ENCODE results near the gene FAM221B. TPM values are rescaled to one million over a fixed set of nuclear protein-coding genes. Genes with fewer than 3 reads are reported as not detected.

The FAM221B gene, protein sequence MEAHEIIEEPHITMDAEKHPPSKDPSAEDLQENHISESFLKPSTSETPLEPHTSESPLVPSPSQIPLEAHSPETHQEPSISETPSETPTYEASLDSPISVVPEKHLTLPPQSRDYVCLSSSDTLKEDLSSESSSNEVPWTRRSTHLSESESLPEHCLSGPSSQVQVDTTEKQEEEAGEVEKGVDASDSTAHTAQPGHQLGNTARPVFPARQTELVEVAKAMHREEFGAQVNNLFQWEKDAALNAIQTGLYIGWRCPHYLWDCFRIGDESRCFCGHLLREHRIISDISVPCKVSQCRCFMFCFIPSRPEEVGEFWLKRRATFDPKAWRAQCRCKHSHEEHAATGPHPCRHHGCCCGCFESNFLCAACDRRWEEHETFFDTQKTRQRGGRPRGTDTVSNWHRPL
- total RNA-seq, result not detected
- long read RNA-seq, result 0 reads

DNA sequence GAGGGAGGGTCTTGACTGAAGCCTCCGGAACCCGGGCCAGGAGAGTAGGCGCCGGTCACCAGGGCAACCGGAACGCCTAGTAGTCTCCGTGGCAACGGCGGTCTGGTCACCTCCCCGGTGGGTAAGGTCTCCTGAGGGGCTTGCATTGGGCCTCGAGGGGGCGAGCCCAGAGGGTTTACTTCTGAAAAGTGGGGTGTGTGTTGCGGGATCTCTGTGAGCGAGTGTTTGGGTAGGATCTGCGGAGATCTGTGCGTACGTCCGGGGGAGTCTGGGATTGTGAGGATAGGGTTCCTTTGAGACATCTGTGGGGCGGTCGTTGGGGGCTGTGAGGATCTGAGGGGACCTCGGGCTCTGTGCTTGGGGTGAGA lies at the start of gene FAM221B:
Gene FAM221B, minus strand, starts transcription at position 17 of the 368 bp plus-strand sequence. CDS start 2,571 bp downstream, outside the sequence.
- Histone ChIP-seq H3K4me1 (peaks cover 0 to 22% (median 0%) of the 10 kb centered on the region in 4 donors), H3K27me3 (no peaks in the 10 kb centered on the region), H3K9me3 (no peaks in the 10 kb centered on the region), H3K4me3 (peak within 1 kb of the TSS; percentile 62 to 88 (median 75)), H3K27ac (peak within 1 kb of the TSS; percentile 81 to 87 (median 82)), H3K36me3 (no peaks in the 10 kb centered on the region)
- intact Hi-C loops (cut with DNase I), result loop anchor here in 1 of 2 donors (10.0 kb wide), 1 partner anchor 56 kb away; no protein-coding TSS in a partner anchor
- TF ChIP-seq, protein P1, sequence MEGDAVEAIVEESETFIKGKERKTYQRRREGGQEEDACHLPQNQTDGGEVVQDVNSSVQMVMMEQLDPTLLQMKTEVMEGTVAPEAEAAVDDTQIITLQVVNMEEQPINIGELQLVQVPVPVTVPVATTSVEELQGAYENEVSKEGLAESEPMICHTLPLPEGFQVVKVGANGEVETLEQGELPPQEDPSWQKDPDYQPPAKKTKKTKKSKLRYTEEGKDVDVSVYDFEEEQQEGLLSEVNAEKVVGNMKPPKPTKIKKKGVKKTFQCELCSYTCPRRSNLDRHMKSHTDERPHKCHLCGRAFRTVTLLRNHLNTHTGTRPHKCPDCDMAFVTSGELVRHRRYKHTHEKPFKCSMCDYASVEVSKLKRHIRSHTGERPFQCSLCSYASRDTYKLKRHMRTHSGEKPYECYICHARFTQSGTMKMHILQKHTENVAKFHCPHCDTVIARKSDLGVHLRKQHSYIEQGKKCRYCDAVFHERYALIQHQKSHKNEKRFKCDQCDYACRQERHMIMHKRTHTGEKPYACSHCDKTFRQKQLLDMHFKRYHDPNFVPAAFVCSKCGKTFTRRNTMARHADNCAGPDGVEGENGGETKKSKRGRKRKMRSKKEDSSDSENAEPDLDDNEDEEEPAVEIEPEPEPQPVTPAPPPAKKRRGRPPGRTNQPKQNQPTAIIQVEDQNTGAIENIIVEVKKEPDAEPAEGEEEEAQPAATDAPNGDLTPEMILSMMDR (IDR thresholded peaks at IDR 0.05), result no peak
- TF ChIP-seq POLR2A (IDR thresholded peaks at IDR 0.05), result no peak
- DNase-seq, result peak in 1 of 3 donors; percentile 38
- ATAC-seq, result peak in 2 of 4 donors; percentile 2 to 4
- 2% methylated on average over 20 of the region's 21 CpGs for WGBS (ENCODE audit: insufficient coverage, low coverage, low lambda C conversion rate, missing lambda C conversion rate)

DNA sequence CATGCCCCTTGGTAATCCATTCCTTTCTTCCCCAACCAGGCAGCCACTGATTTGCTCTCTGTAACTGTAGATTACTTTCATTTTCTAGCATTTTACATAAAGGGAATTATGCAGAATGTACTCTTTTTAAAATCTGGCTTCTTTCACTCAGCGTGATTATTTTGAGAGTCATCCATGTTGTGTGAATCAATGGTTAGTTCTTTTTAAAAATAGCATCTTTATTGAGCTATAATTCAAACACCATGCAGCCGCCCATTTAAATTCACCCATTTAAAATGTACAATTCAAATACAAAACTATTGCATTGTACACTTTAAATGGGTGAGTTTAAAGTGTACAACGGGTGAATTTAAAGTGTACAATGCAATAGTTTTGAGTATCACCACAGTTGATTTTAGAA lies 44.0 kb upstream of the FAM221B start:
- Histone ChIP-seq H3K9me3 (no peaks in the 10 kb centered on the region), H3K4me3 (no peak overlapping the region), H3K36me3 (no peaks in the 10 kb centered on the region), H3K27ac (no peak overlapping the region), H3K27me3 (no peaks in the 10 kb centered on the region), H3K4me1 (no peaks in the 10 kb centered on the region)
- intact Hi-C loops (cut with DNase I), result no loop called here
- TF ChIP-seq, protein P1 (IDR thresholded peaks at IDR 0.05), result no peak
- no peak for TF ChIP-seq POLR2A (IDR thresholded peaks at IDR 0.05)
- 43% methylated on average over 3 of the region's 3 CpGs for WGBS (ENCODE audit: insufficient coverage, low coverage, low lambda C conversion rate, missing lambda C conversion rate)
- DNase-seq (no peak), ATAC-seq (no peak)

DNA sequence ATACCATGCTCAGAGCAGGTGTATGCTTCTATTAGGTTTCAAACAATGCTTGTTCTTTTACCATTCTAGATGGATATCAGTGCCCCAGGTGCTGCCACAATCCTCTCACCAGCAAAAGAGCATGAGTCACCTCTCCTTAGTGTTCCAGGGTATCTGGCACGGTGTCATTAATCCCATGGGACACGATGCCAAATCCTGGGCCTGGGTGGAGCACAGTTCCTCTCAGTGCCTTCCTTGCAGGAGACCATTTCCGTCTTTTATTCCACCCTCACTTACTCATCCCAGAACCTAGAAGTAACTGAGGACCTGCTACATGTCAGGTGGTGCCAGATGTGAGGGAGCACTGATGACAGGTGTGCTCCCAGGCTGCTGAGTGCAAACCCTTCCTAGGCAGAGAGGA lies 43.0 kb upstream of the FAM221B start:
- intact Hi-C loops (cut with DNase I), result no loop called here
- no peak for ATAC-seq

DNA sequence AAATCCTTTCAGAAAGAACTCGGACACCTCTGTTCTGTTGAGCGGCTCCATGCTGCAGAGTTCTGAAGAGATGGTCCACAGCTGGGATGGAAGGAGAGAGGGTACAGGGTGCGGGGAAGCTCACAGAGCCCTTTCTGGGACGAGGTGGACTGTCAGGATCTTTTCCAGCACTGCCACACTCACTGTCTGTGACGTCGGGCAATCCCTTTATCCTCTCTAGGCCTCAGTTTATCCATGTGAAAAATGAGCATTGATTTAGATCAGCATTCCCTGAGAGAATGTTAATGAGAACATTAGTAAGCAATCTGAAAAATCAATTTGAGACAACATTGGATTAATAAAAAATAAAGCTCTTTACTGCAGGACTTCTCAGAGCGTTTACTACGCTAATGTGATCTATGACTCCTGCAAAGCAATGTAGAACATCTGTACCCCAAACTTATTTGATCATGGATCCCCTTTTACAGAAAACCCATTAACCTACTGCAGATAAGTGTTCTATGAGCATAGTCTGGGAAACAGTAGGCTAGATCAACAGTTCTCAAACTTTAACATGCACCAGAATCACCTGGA lies 41.9 kb upstream of the FAM221B start, which contains the start of gene OR13J1:
Gene OR13J1, minus strand, starts transcription at position 51 of the 573 bp plus-strand sequence. Its CDS starts 0 bp downstream, at position 51.
- intact Hi-C loops (cut with DNase I), result no loop called here
- Histone ChIP-seq H3K27ac (no peak within 1 kb of the TSS), H3K27me3 (no peaks in the 10 kb centered on the region), H3K9me3 (no peaks in the 10 kb centered on the region), H3K4me1 (no peaks in the 10 kb centered on the region), H3K36me3 (no peaks in the 10 kb centered on the region), H3K4me3 (no peak within 1 kb of the TSS)
- TF ChIP-seq, protein P1 (IDR thresholded peaks at IDR 0.05), result no peak
- TF ChIP-seq POLR2A (IDR thresholded peaks at IDR 0.05), result no peak
- DNase-seq (no peak), ATAC-seq (no peak)
- 79% methylated on average over 6 of the region's 8 CpGs for WGBS (ENCODE audit: insufficient coverage, low coverage, low lambda C conversion rate, missing lambda C conversion rate)

More for the DNA sequence above, 43.0 kb upstream of the FAM221B start:
- DNase-seq, result no peak
- H3K4me3 ChIP-seq, result no peak overlapping the region
- no peaks in the 10 kb centered on the region for H3K27me3 ChIP-seq
- TF ChIP-seq, protein P1 (IDR thresholded peaks at IDR 0.05), result no peak
- no peak for TF ChIP-seq POLR2A (IDR thresholded peaks at IDR 0.05)
- no peaks in the 10 kb centered on the region for H3K36me3 ChIP-seq
- H3K9me3 ChIP-seq, result no peaks in the 10 kb centered on the region
- H3K4me1 ChIP-seq, result no peaks in the 10 kb centered on the region
- WGBS (ENCODE audit: insufficient coverage, low coverage, low lambda C conversion rate, missing lambda C conversion rate), result 42% methylated on average over 3 of the region's 3 CpGs
- H3K27ac ChIP-seq, result no peak overlapping the region
